Ovary (tissue), 9 donors: ENCODE measurements around the gene GNAI1. TPM values are rescaled to one million over a fixed set of nuclear protein-coding genes. Genes with fewer than 3 reads are reported as not detected.

Source experiments
- DNase-seq, 5 donors: peaks; one replicate each; pipeline ENCODE4 v3.0.0-alpha.2; 2019 to 2020
- H3K27ac ChIP-seq, 2 donors: fragments of 200-600 bp; one replicate each; pipeline versions ENCODE4 v1.5.1 to v1.8.0; 2019 to 2022
- H3K27me3 ChIP-seq: fragments of 200-600 bp; one replicate; pipeline ENCODE4 v1.8.0; 2022
- H3K36me3 ChIP-seq: fragments of 200-600 bp; sonication (generic); one replicate; pipeline ENCODE4 v1.5.1; 2019
- H3K4me1 ChIP-seq: one replicate; pipeline ENCODE4 v1.8.1; 2013; ENCODE audit warnings: mild to moderate bottlenecking, moderate library complexity; ENCODE audit not compliant: insufficient read depth
- H3K4me3 ChIP-seq: fragments of 200-600 bp; sonication (generic); one replicate; pipeline ENCODE4 v1.5.1; 2017
- H3K9me3 ChIP-seq, 2 donors: fragments of 200-600 bp in 1 of 2; sonication (generic) in 1 of 2; one replicate each; pipeline versions ENCODE4 v1.5.1 to v1.8.1; 2013 to 2019; ENCODE audit warnings: mild to moderate bottlenecking in 1 of 2, moderate library complexity in 1 of 2
- CTCF ChIP-seq, 3 donors: fragments of 450-650 bp in 2 of 3; fragments of 200-600 bp in 1 of 3; IDR thresholded peaks; one replicate each; pipeline versions ENCODE4 v1.5.1 to v1.8.0; 2016 to 2022; ENCODE audit warnings: antibody characterized with exemption in 3 of 3, mild to moderate bottlenecking in 1 of 3
- EP300 ChIP-seq: sonication (generic); formaldehyde crosslinking; IDR thresholded peaks from one replicate; pipeline ENCODE4 v1.6.1; 2017; ENCODE audit warnings: antibody characterized with exemption
- POLR2A ChIP-seq: fragments of 450-650 bp; IDR thresholded peaks from one replicate; pipeline ENCODE4 v1.6.1; 2017; ENCODE audit warnings: antibody characterized with exemption, mild to moderate bottlenecking, moderate library complexity
- WGBS, 3 donors: extraction: QIAGEN DNeasy Blood & Tissue Kit in 1 of 3; methylation state at CpG; one replicate each; pipeline versions ENCODE4 v1.1.5 to v1.1.7; 2013 to 2017; 5-methylcytosine and 5-hydroxymethylcytosine counted together
- intact Hi-C, 4 donors: fragments of 100-400 bp; cut with DNase I; formaldehyde crosslinking; loops; one replicate each; pipeline versions ENCODE4 v1.11.0 to v1.15.1; 2022 to 2023
- polyA plus RNA-seq, 2 donors: library from polyadenylated mRNA; stranded (reverse); fragments of 200-250 nt in 1 of 2; fragments of 350-450 nt in 1 of 2; fragmentation: Illumina TruSeq in 1 of 2; extraction: RNeasy Lipid Tissue Mini Kit (QIAGEN cat#74804) in 1 of 2; gene quantifications; one replicate each; pipeline ENCODE4 v1.2.3, GENCODE V29; 2013 to 2014
- total RNA-seq, 7 donors: library from RNA; depleted of rRNA in 2 of 7; stranded (reverse); fragments of >200 nt in 2 of 7; fragmentation: NEBNext Ultra II Directional in 3 of 7; extraction: Animal tissue kit (Norgen Biotek cat#: 25700) in 3 of 7; gene quantifications; one replicate each; pipeline versions ENCODE4 v1.1.0 to v1.2.4, GENCODE V29; 2016 to 2023
- donor health status: DM: no; HTN: no; CAD: no; lungs with moderate emphysema.
- donor health status: DM: no; HTN: no; CAD: no.
- donor health status: Bipolar disorder and iron deficiency.
- donor health status: DM: yes; HTN: yes; CAD: no.
- donor health status: DM: no; HTN: no; CAD: no.
- donor health status: DM: yes; HTN: yes; CAD: no.

The GNAI1 gene
- total and polyA plus RNA-seq, 9 donors: 14.9 to 51.0 (median 34.6) TPM

DNA sequence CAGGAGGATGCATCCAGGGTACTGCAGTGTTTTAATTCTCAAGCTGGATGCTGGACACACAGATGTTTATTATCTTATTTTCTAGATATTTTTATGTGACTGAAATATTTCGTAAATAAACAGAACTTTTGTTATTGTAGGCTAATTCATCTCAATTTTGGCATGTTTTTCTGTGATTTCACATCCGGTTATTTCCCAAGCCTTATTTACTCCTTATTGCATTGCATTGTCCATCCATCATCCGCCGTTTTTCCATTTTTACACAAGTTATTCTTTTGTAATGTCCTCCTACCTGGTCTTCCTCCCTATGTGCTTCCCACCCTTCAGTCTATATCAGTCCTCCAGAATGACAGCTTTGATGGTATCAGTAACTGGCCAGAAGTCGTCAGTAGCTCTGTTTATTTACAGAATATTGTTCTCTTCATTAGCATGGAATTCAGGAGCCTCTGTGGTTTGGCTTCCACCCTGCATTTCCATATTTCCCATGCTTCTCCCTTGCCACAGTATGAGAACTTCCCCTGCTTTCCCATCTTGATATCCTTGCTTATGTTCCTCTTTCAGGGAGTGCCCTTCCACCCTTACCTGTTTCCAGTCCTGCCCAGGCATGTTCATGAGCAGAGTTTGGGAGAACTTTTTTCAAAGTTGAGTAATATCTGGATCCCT, 16.1 kb downstream of the GNAI1 start:
- Histone ChIP-seq H3K27ac (no peak overlapping the region), H3K4me1 (peaks cover 6% of the 10 kb centered on the region), H3K36me3 (no peaks in the 10 kb centered on the region), H3K4me3 (no peak overlapping the region), H3K27me3 (no peaks in the 10 kb centered on the region), H3K9me3 (no peaks in the 10 kb centered on the region)
- no peak for TF ChIP-seq EP300
- no peak for TF ChIP-seq CTCF (IDR thresholded peaks at IDR 0.05)
- no peak for TF ChIP-seq POLR2A
- intact Hi-C loops: no loop called here
- WGBS, 3 donors: 57 to 71% (median 64%) methylated on average over 5 of the region's 5 CpGs
- no peak for DNase-seq

- H3K9me3 ChIP-seq: no peaks in the 10 kb centered on the region
- H3K27me3 ChIP-seq: no peaks in the 10 kb centered on the region
- H3K27ac ChIP-seq: no peak overlapping the region
- no peak for DNase-seq
- H3K36me3 ChIP-seq: no peaks in the 10 kb centered on the region
- intact Hi-C loops: no loop called here
- peaks cover 4% of the 10 kb centered on the region for H3K4me1 ChIP-seq
- H3K4me3 ChIP-seq: no peak overlapping the region
- no peak for TF ChIP-seq CTCF (IDR thresholded peaks at IDR 0.05)
- no peak for TF ChIP-seq POLR2A
- no peak for TF ChIP-seq EP300
Observed at GRCh38 chr7:80151274-80151665, 16.6 kb downstream of the GNAI1 start.

GRCh38 chr7:80153446-80153845, 18.8 kb downstream of the GNAI1 start:
- no peak for DNase-seq
- no peaks in the 10 kb centered on the region for H3K36me3 ChIP-seq
- TF ChIP-seq EP300 (no peak), POLR2A (no peak), CTCF (IDR thresholded peaks at IDR 0.05) (no peak)
- H3K9me3 ChIP-seq: no peaks in the 10 kb centered on the region
- peaks cover 2% of the 10 kb centered on the region for H3K4me1 ChIP-seq
- no peaks in the 10 kb centered on the region for H3K27me3 ChIP-seq
- H3K4me3 ChIP-seq: no peak overlapping the region
- WGBS, 3 donors: 65 to 74% (median 67%) methylated on average over 1 of the region's 1 CpG
- H3K27ac ChIP-seq: no peak overlapping the region
- intact Hi-C loops: no loop called here

DNA sequence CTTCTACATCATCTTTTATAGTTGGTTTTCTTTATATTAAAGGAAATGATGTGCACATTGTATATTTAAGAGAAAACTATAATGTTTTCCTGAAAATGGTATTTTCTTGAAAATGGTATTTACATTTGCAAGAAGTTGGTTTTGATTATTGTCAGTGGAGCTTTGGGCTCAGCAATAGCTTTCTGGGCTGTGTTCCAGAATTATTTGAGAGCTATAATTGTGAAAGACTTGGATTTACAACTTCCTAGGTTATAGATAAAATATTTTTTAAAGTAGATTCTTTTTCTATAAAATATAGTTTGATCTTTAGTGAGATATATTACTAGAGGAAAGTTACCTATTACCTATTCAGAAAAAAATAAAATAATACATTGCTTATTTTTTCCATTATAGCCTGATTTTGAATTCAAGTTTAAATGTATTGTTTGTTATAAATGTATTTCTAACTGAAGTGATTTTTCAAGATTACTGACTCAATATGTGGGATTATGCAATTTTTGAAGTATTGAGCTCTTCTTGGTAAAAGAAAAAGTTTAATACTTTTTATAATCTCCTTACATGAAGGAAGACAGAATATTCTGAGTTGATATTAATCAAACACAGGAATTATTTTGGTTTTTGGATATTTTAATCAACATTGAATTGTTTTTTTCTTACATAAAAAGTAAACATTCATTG, 20.2 kb downstream of the GNAI1 start:
- Histone ChIP-seq H3K27ac (no peak overlapping the region), H3K36me3 (no peaks in the 10 kb centered on the region), H3K4me3 (no peak overlapping the region), H3K4me1 (peaks cover 4% of the 10 kb centered on the region), H3K9me3 (no peaks in the 10 kb centered on the region), H3K27me3 (no peaks in the 10 kb centered on the region)
- intact Hi-C loops: no loop called here
- DNase-seq: no peak
- TF ChIP-seq CTCF (IDR thresholded peaks at IDR 0.05): no peak
